Tibial nerve (tissue), 4 donors: ENCODE measurements around the gene TSEN15. TPM values are rescaled to one million over a fixed set of nuclear protein-coding genes. Genes with fewer than 3 reads are reported as not detected.

ENCODE experiments used
- DNase-seq, 2 donors: peaks; one replicate each; pipeline ENCODE4 v3.0.0-alpha.2; 2019; ENCODE audit warnings: low spot score in 2 of 2
- H3K27ac ChIP-seq, 4 donors: fragments of 200-600 bp; sonication (generic) in 3 of 4; one replicate each; pipeline ENCODE4 v1.5.1; 2017 to 2019; ENCODE audit warnings: mild to moderate bottlenecking in 1 of 4
- H3K27me3 ChIP-seq, 2 donors: fragments of 200-600 bp; sonication (generic) in 1 of 2; one replicate each; pipeline versions ENCODE4 v1.5.1 to v1.6.0; 2017 to 2019
- H3K36me3 ChIP-seq, 3 donors: fragments of 200-600 bp; sonication (generic); one replicate each; pipeline ENCODE4 v1.5.1; 2018 to 2019
- H3K4me1 ChIP-seq, 4 donors: fragments of 200-600 bp; sonication (generic) in 3 of 4; one replicate each; pipeline ENCODE4 v1.5.1; 2017 to 2019
- H3K4me3 ChIP-seq, 4 donors: fragments of 200-600 bp; sonication (generic) in 3 of 4; one replicate each; pipeline ENCODE4 v1.5.1; 2017 to 2019; ENCODE audit warnings: mild to moderate bottlenecking in 1 of 4, moderate library complexity in 1 of 4
- H3K9me3 ChIP-seq, 4 donors: fragments of 200-600 bp; sonication (generic) in 3 of 4; one replicate each; pipeline ENCODE4 v1.5.1; 2017 to 2019
- EP300 ChIP-seq, 2 donors: sonication (generic); formaldehyde crosslinking; IDR thresholded peaks; one replicate each; pipeline ENCODE4 v1.6.1; 2017; ENCODE audit warnings: antibody characterized with exemption in 2 of 2, mild to moderate bottlenecking in 1 of 2
- POLR2A ChIP-seq, 2 donors: fragments of 450-650 bp; IDR thresholded peaks; one replicate each; pipeline ENCODE4 v1.6.1; 2017; ENCODE audit warnings: antibody characterized with exemption in 2 of 2, mild to moderate bottlenecking in 2 of 2, moderate library complexity in 2 of 2
- WGBS, 2 donors: methylation state at CpG; one replicate each; pipeline ENCODE4 v1.1.5; 2018; 5-methylcytosine and 5-hydroxymethylcytosine counted together
- total RNA-seq, 4 donors: library from RNA; depleted of rRNA; stranded (reverse); fragments of >200 nt; gene quantifications; one replicate each; pipeline ENCODE4 v1.1.0, GENCODE V29; 2016
- TF ChIP-seq, protein P1 (sequence below), 5 experiments: fragments of 200-600 bp in 3 of 5; fragments of 450-650 bp in 2 of 5; sonication (generic) in 3 of 5; IDR thresholded peaks; one replicate each; pipeline ENCODE4 v1.5.1; 2016 to 2019; ENCODE audit warnings: antibody characterized with exemption in 5 of 5, mild to moderate bottlenecking in 3 of 5, moderate library complexity in 2 of 5

TSEN15 gene
- total RNA-seq, 4 donors from 2014 or later, result 25.5 to 36.5 (median 31.5) TPM

DNA sequence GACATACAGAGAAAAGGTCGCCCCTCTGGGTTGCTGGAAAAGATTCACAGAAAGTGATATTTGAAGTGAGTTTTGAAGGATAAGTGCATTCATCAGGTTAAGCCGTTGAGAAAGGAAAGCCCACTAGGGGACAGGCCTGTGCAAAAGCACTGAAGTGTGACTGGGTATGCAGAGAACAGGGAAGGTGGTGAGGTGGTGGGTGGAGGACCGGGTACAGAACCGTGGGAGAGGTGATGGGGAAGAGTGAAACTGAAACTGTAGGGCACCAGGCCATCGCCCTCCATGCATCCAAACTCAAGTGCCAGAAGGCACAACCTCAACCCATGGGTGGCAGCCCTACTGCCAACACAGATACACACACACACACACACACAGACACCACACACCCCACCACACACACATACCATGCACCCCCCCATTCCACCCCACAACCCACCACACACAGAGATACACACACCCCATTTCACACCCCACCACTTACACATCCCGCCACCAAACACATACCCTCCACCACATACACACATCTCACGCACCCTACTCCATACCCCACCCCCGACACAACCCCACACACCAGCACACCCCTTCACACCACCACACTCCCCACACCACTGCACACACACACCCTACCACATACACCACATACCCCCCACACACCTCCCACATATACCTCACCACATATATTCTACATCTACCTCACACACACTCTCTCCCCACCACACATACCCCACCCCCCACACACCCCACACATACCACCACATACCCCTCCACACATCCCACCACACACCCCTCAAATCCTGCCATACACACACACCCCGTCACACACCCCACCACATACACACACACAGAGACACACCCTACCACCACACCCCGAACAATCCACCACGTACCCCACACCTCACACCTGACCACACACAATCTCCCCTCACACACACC, 59.0 kb downstream of the TSEN15 start:
- no peak for TF ChIP-seq EP300 (IDR thresholded peaks at IDR 0.05)
- no peak for TF ChIP-seq POLR2A (IDR thresholded peaks at IDR 0.05)
- TF ChIP-seq, protein P1, sequence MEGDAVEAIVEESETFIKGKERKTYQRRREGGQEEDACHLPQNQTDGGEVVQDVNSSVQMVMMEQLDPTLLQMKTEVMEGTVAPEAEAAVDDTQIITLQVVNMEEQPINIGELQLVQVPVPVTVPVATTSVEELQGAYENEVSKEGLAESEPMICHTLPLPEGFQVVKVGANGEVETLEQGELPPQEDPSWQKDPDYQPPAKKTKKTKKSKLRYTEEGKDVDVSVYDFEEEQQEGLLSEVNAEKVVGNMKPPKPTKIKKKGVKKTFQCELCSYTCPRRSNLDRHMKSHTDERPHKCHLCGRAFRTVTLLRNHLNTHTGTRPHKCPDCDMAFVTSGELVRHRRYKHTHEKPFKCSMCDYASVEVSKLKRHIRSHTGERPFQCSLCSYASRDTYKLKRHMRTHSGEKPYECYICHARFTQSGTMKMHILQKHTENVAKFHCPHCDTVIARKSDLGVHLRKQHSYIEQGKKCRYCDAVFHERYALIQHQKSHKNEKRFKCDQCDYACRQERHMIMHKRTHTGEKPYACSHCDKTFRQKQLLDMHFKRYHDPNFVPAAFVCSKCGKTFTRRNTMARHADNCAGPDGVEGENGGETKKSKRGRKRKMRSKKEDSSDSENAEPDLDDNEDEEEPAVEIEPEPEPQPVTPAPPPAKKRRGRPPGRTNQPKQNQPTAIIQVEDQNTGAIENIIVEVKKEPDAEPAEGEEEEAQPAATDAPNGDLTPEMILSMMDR (IDR thresholded peaks at IDR 0.05), result no peak
- no peaks in the 10 kb centered on the region for H3K27me3 ChIP-seq
- no peak overlapping the region for H3K27ac ChIP-seq
- DNase-seq, result no peak
- H3K4me3 ChIP-seq, result no peak overlapping the region
- H3K9me3 ChIP-seq, result peaks cover 0 to 9% (median 0%) of the 10 kb centered on the region in 4 donors
- 87 to 91% methylated on average over 11 of the region's 11 CpGs for WGBS, 2 donors
- no peaks in the 10 kb centered on the region for H3K4me1 ChIP-seq
- H3K36me3 ChIP-seq, result no peaks in the 10 kb centered on the region

DNA sequence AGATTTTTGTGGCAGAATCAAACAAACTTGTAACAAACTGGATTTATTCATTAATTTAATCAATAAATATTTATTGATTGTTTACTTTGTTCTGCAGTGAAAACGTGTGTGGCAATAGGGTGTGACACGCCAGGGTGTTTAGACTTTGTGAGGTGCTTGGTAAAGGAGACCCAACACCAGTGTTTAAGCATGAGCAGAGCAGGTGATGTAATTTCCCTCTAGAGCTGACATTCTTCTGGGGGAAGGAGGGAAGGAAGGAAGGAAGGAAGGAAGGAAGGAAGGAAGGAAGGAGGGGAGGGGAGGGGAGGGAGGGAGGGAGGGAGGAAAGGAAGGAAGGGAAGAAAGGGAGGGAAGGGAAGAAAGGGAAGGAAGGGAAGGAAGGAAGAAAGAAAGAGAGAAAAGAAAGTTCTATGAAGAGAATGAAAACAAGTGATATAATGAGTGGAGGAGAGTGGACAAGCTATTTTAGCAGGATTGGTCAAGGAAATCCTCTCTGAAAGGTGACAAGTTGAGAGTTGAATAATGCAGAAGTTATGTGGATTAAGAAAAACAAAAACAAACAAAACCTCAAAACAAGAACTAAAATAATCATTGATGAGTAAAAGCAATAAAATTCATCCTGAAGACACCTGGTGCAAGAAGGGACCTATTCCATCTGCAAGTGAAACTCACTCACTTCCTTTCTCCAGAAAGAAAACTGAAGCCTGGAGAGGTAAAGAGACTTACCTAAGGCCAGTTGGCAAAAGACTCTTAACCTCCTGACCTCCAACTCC, 60.8 kb downstream of the TSEN15 start:
- no peaks in the 10 kb centered on the region for H3K36me3 ChIP-seq
- no peak for TF ChIP-seq POLR2A (IDR thresholded peaks at IDR 0.05)
- TF ChIP-seq, protein P1 (IDR thresholded peaks at IDR 0.05), result no peak
- TF ChIP-seq EP300 (IDR thresholded peaks at IDR 0.05), result no peak
- no peaks in the 10 kb centered on the region for H3K4me1 ChIP-seq
- H3K9me3 ChIP-seq, result no peaks in the 10 kb centered on the region
- H3K27ac ChIP-seq, result no peak overlapping the region
- DNase-seq, result no peak
- no peaks in the 10 kb centered on the region for H3K27me3 ChIP-seq
- no peak overlapping the region for H3K4me3 ChIP-seq
- 75 to 84% methylated on average over 2 of the region's 2 CpGs for WGBS, 2 donors

DNA sequence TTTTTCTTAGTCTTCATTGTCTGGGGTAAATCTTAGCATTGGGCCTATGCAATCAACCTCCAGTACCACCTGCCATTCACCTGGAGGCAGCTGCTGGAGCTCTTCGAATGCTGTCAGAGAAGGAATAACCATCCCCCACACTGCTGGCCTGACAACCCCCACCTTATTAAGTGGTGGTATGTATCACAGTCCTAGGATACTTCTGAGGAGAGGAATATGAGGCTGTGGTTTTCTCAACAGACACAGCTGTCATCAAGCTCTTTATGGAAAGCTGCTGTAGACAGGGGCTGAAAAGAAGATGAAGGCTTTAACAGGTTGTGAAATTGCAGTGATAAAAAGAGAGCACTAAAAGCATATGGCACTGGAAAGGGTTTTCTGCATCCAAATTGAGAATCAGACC, 61.7 kb downstream of the TSEN15 start:
- no peak for DNase-seq
- no peak overlapping the region for H3K27ac ChIP-seq
- H3K9me3 ChIP-seq, result no peaks in the 10 kb centered on the region
- 71 to 78% methylated on average over 1 of the region's 1 CpG for WGBS, 2 donors
- no peaks in the 10 kb centered on the region for H3K36me3 ChIP-seq
- H3K27me3 ChIP-seq, result no peaks in the 10 kb centered on the region
- no peaks in the 10 kb centered on the region for H3K4me1 ChIP-seq
- no peak for TF ChIP-seq EP300 (IDR thresholded peaks at IDR 0.05)
- TF ChIP-seq, protein P1 (IDR thresholded peaks at IDR 0.05), result no peak
- TF ChIP-seq POLR2A (IDR thresholded peaks at IDR 0.05), result no peak
- H3K4me3 ChIP-seq, result no peak overlapping the region

DNA sequence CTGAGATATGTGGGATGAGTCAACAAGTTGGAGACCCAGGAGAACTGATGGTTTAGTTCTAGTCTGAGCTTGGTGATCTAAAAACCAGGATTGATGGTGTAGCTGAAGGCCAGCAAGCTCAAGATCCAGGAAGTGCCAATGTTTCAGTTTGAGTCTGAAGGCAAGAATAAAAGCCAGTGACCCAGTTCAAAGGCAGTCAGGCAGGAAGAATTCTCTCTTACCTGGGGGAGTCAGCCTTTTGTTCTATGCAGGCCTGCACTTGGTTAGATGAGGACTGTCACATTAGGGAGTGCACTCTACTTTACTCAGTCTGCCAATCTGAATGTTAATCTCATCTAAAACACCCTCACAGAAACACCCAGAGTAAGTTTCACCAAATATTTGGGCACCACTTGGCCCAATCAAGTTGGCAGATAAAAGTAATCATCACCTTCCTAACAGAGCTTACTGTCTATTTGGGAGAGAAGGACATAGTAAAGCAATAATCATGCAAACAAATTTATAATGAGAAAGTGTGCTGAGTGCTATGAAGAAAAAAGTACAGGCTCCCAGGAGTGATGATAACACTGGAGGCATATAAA, 63.4 kb downstream of the TSEN15 start:
- Histone ChIP-seq H3K4me3 (no peak overlapping the region), H3K9me3 (no peaks in the 10 kb centered on the region), H3K4me1 (no peaks in the 10 kb centered on the region), H3K27me3 (no peaks in the 10 kb centered on the region), H3K27ac (no peak overlapping the region), H3K36me3 (no peaks in the 10 kb centered on the region)
- TF ChIP-seq EP300 (IDR thresholded peaks at IDR 0.05), result no peak
- no peak for TF ChIP-seq POLR2A (IDR thresholded peaks at IDR 0.05)
- TF ChIP-seq, protein P1 (IDR thresholded peaks at IDR 0.05), result no peak
- no peak for DNase-seq
